Smooth muscle cell (in vitro differentiated cells): Measurements from ENCODE around the gene KRTAP21-1. TPM values are rescaled to one million over a fixed set of nuclear protein-coding genes. Genes with fewer than 3 reads are reported as not detected.

ENCODE experiments used
- polyA plus RNA-seq: library from polyadenylated mRNA; unstranded; fragments of >200 nt; fragmentation: Nextera tagmentation; extraction: Ambion mirVana; gene quantifications from 2 replicates; pipeline ENCODE4 v1.2.1, GENCODE V29; 2016
- small RNA-seq: library from RNA; depleted of rRNA; stranded (forward); fragments of <200 nt; gene quantifications from one replicate; pipeline ENCODE3, GENCODE V24; 2014
- total RNA-seq: library from RNA; depleted of rRNA; stranded (reverse); fragments of >200 nt; gene quantifications from 2 replicates; pipeline ENCODE4 v1.2.3, GENCODE V29; 2014

The KRTAP21-1 gene
- total and polyA plus RNA-seq, 2 experiments from 2014 or later, result not detected

Small RNA genes lying within 50 kb of the gene (small RNA-seq; reads per million reads assigned to genes)
- gene AP000244.1 (not detected), gene KRTAP21-3 (not detected), gene KRTAP8-2P (not detected)

Other genes with a start within 250 kb of the KRTAP21-1 start
- gene KRTAP19-6, start 213.6 kb downstream of the KRTAP21-1 start, total RNA-seq, result not detected in 2 replicates
- gene KRTAP19-6, start 213.6 kb downstream of the KRTAP21-1 start, polyA plus RNA-seq, result not detected in 2 replicates
- gene KRTAP19-7, start 194.1 kb downstream of the KRTAP21-1 start, total RNA-seq, result not detected in 2 replicates
- gene KRTAP19-7, start 194.1 kb downstream of the KRTAP21-1 start, polyA plus RNA-seq, result not detected in 2 replicates
- gene KRTAP22-2, start 165.0 kb downstream of the KRTAP21-1 start, total RNA-seq, result not detected in 2 replicates
- not detected in 2 replicates for gene KRTAP22-2, start 165.0 kb downstream of the KRTAP21-1 start, polyA plus RNA-seq
- gene KRTAP6-3, start 163.0 kb downstream of the KRTAP21-1 start, total RNA-seq, result not detected in 2 replicates
- not detected in 2 replicates for gene KRTAP6-3, start 163.0 kb downstream of the KRTAP21-1 start, polyA plus RNA-seq
- gene KRTAP6-2, start 156.5 kb downstream of the KRTAP21-1 start, total RNA-seq, result not detected in 2 replicates
- gene KRTAP6-2, start 156.5 kb downstream of the KRTAP21-1 start, polyA plus RNA-seq, result not detected in 2 replicates
- not detected in 2 replicates for gene KRTAP22-1, start 154.3 kb downstream of the KRTAP21-1 start, total RNA-seq
- gene KRTAP22-1, start 154.3 kb downstream of the KRTAP21-1 start, polyA plus RNA-seq, result not detected in 2 replicates
- not detected in 2 replicates for gene KRTAP6-1, start 141.5 kb downstream of the KRTAP21-1 start, total RNA-seq
- gene KRTAP6-1, start 141.5 kb downstream of the KRTAP21-1 start, polyA plus RNA-seq, result not detected in 2 replicates
- not detected in 2 replicates for gene KRTAP20-1, start 139.0 kb downstream of the KRTAP21-1 start, total RNA-seq
- gene KRTAP20-1, start 139.0 kb downstream of the KRTAP21-1 start, polyA plus RNA-seq, result not detected in 2 replicates
- gene KRTAP20-4, start 134.8 kb downstream of the KRTAP21-1 start, total RNA-seq, result not detected in 2 replicates
- not detected in 2 replicates for gene KRTAP20-4, start 134.8 kb downstream of the KRTAP21-1 start, polyA plus RNA-seq
- gene KRTAP20-2, start 120.2 kb downstream of the KRTAP21-1 start, total RNA-seq, result not detected in 2 replicates
- gene KRTAP20-2, start 120.2 kb downstream of the KRTAP21-1 start, polyA plus RNA-seq, result not detected in 2 replicates
- not detected in 2 replicates for gene KRTAP20-3, start 112.6 kb downstream of the KRTAP21-1 start, total RNA-seq
- not detected in 2 replicates for gene KRTAP20-3, start 112.6 kb downstream of the KRTAP21-1 start, polyA plus RNA-seq
- not detected in 2 replicates for gene KRTAP21-3, start 36.7 kb downstream of the KRTAP21-1 start, total RNA-seq
- gene KRTAP21-3, start 36.7 kb downstream of the KRTAP21-1 start, polyA plus RNA-seq, result not detected in 2 replicates
- gene KRTAP21-2, start 8.2 kb downstream of the KRTAP21-1 start, total RNA-seq, result not detected in 2 replicates
- gene KRTAP21-2, start 8.2 kb downstream of the KRTAP21-1 start, polyA plus RNA-seq, result not detected in 2 replicates
- gene KRTAP8-1, start 57.8 kb upstream of the KRTAP21-1 start, total RNA-seq, result not detected in 2 replicates
- not detected in 2 replicates for gene KRTAP8-1, start 57.8 kb upstream of the KRTAP21-1 start, polyA plus RNA-seq
- gene KRTAP7-1, start 74.3 kb upstream of the KRTAP21-1 start, total RNA-seq, result 0.94 TPM in 1 of 2 replicates, not detected in the other
- gene KRTAP7-1, start 74.3 kb upstream of the KRTAP21-1 start, polyA plus RNA-seq, result 0.62 TPM in 1 of 2 replicates, not detected in the other
- gene KRTAP11-1, start 126.2 kb upstream of the KRTAP21-1 start, total RNA-seq, result not detected in 2 replicates
- gene KRTAP11-1, start 126.2 kb upstream of the KRTAP21-1 start, polyA plus RNA-seq, result not detected in 2 replicates